ENCODE measurements around the gene WWP2. TPM values are rescaled to one million over a fixed set of nuclear protein-coding genes. Genes with fewer than 3 reads are reported as not detected.
"Not testable (repeated sequence)": the region's sequence is repeated elsewhere in the genome, so short reads cannot be mapped to it uniquely, and the experiment has no call there.

Gene WWP2
- total RNA-seq, 1 donor from 2014 or later, result 38.8 TPM

GRCh38 chr16:69804297-69804696 is 42.2 kb downstream of the WWP2 start:
- no peak overlapping the region for H3K4me3 Mint-ChIP-seq
- no peak for DNase-seq (ENCODE audit: extremely low spot score, unreplicated experiment)
- no peaks in the 10 kb centered on the region for H3K9me3 Mint-ChIP-seq
- no peak overlapping the region for H3K27ac Mint-ChIP-seq
- H3K4me1 Mint-ChIP-seq (ENCODE audit: unreplicated experiment), result peaks cover 12% of the 10 kb centered on the region
- H3K36me3 Mint-ChIP-seq, result peaks cover 20% of the 10 kb centered on the region
- H3K27me3 Mint-ChIP-seq, result no peaks in the 10 kb centered on the region
- TF ChIP-seq, protein P1, sequence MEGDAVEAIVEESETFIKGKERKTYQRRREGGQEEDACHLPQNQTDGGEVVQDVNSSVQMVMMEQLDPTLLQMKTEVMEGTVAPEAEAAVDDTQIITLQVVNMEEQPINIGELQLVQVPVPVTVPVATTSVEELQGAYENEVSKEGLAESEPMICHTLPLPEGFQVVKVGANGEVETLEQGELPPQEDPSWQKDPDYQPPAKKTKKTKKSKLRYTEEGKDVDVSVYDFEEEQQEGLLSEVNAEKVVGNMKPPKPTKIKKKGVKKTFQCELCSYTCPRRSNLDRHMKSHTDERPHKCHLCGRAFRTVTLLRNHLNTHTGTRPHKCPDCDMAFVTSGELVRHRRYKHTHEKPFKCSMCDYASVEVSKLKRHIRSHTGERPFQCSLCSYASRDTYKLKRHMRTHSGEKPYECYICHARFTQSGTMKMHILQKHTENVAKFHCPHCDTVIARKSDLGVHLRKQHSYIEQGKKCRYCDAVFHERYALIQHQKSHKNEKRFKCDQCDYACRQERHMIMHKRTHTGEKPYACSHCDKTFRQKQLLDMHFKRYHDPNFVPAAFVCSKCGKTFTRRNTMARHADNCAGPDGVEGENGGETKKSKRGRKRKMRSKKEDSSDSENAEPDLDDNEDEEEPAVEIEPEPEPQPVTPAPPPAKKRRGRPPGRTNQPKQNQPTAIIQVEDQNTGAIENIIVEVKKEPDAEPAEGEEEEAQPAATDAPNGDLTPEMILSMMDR (conservative IDR thresholded peaks at IDR 0.05), result no peak

- not testable (repeated sequence) for H3K27ac Mint-ChIP-seq; DNase-seq (ENCODE audit: extremely low spot score, unreplicated experiment); H3K27me3 Mint-ChIP-seq; H3K4me3 Mint-ChIP-seq; H3K4me1 Mint-ChIP-seq (ENCODE audit: unreplicated experiment); H3K9me3 Mint-ChIP-seq
- peaks cover 14% of the 10 kb centered on the region for H3K36me3 Mint-ChIP-seq
These were observed 44.6 kb downstream of the WWP2 start for GRCh38 chr16:69806776-69807175.

- Mint-ChIP-seq H3K4me3 (no peak overlapping the region), H3K27me3 (no peaks in the 10 kb centered on the region), H3K9me3 (no peaks in the 10 kb centered on the region), H3K27ac (no peak overlapping the region), H3K36me3 (peaks cover 23% of the 10 kb centered on the region), H3K4me1 (ENCODE audit: unreplicated experiment) (peaks cover 8% of the 10 kb centered on the region)
- no peak for DNase-seq (ENCODE audit: extremely low spot score, unreplicated experiment)
- TF ChIP-seq, protein P1 (conservative IDR thresholded peaks at IDR 0.05), result no peak
These were observed 50.5 kb downstream of the WWP2 start for GRCh38 chr16:69812688-69813014.

- Mint-ChIP-seq H3K4me3 (no peak overlapping the region), H3K27me3 (no peaks in the 10 kb centered on the region), H3K4me1 (ENCODE audit: unreplicated experiment) (peaks cover 15% of the 10 kb centered on the region), H3K27ac (no peak overlapping the region), H3K36me3 (peaks cover 23% of the 10 kb centered on the region), H3K9me3 (peaks cover 5% of the 10 kb centered on the region)
- TF ChIP-seq, protein P1 (conservative IDR thresholded peaks at IDR 0.05), result no peak
- no peak for DNase-seq (ENCODE audit: extremely low spot score, unreplicated experiment)
These were observed 51.9 kb downstream of the WWP2 start for GRCh38 chr16:69814078-69814477.

DNA sequence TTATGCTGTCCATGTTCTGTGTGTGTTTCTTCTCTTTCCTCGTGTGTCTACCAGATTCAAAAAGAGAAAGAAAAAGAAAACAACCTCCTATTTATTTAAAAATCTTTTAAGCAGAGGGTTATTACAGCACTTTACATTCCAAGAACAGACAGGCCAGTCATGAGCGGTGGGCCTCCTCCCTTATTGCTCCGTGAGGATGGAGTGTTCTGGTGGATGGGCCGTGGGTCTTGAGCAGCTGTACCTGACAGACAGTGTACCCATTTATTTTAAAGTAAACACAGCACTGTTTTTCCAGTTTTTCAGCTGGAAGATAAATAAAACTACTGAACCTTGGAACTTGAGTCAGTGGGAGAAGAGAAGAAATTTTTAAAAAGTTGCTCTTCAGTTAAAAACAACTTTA is 52.4 kb downstream of the WWP2 start:
- DNase-seq (ENCODE audit: extremely low spot score, unreplicated experiment), result no peak
- TF ChIP-seq, protein P1 (conservative IDR thresholded peaks at IDR 0.05), result no peak
- H3K4me3 Mint-ChIP-seq, result no peak overlapping the region
- H3K27me3 Mint-ChIP-seq, result no peaks in the 10 kb centered on the region
- peaks cover 23% of the 10 kb centered on the region for H3K36me3 Mint-ChIP-seq
- peaks cover 19% of the 10 kb centered on the region for H3K4me1 Mint-ChIP-seq (ENCODE audit: unreplicated experiment)
- no peak overlapping the region for H3K27ac Mint-ChIP-seq
- H3K9me3 Mint-ChIP-seq, result peaks cover 5% of the 10 kb centered on the region

- H3K9me3 Mint-ChIP-seq; DNase-seq (ENCODE audit: extremely low spot score, unreplicated experiment); H3K27ac Mint-ChIP-seq; H3K27me3 Mint-ChIP-seq; H3K4me3 Mint-ChIP-seq: not testable (repeated sequence)
- H3K36me3 Mint-ChIP-seq, result peaks cover 23% of the 10 kb centered on the region
- H3K4me1 Mint-ChIP-seq (ENCODE audit: unreplicated experiment), result peaks cover 19% of the 10 kb centered on the region
These were observed 53.2 kb downstream of the WWP2 start for GRCh38 chr16:69815216-69815883.

GRCh38 chr16:69816996-69817395 is 54.9 kb downstream of the WWP2 start:
- H3K9me3 Mint-ChIP-seq, result peaks cover 5% of the 10 kb centered on the region
- H3K36me3 Mint-ChIP-seq, result peaks cover 20% of the 10 kb centered on the region
- no peak overlapping the region for H3K27ac Mint-ChIP-seq
- H3K4me1 Mint-ChIP-seq (ENCODE audit: unreplicated experiment), result peaks cover 29% of the 10 kb centered on the region
- H3K27me3 Mint-ChIP-seq, result no peaks in the 10 kb centered on the region
- TF ChIP-seq, protein P1 (conservative IDR thresholded peaks at IDR 0.05), result no peak
- no peak overlapping the region for H3K4me3 Mint-ChIP-seq
- no peak for DNase-seq (ENCODE audit: extremely low spot score, unreplicated experiment)
